GM23338 (cell line): Measurements from ENCODE around the gene TMEM178A. TPM values are rescaled to one million over a fixed set of nuclear protein-coding genes. Genes with fewer than 3 reads are reported as not detected.
"Not testable (repeated sequence)": the region's sequence is repeated elsewhere in the genome, so short reads cannot be mapped to it uniquely, and the experiment has no call there.

Source experiments
- ATAC-seq: fragments of 200-7000 bp; cut with Tn5 transposase; 3 replicates; pipeline ENCODE4 v1.9.1; 2020
- DNase-seq: peaks from one replicate; pipeline ENCODE4 v3.0.0-alpha.2; 2015; ENCODE audit warnings: low spot score
- H2AFZ ChIP-seq: fragments of 200-600 bp; sonication (generic); 2 replicates; pipeline ENCODE4 v1.8.0; 2016; ENCODE audit warnings: antibody characterized with exemption, mild to moderate bottlenecking, moderate library complexity
- H3F3A ChIP-seq: fragments of 200-600 bp; sonication (generic); replicated peaks from 2 replicates; pipeline ENCODE4 v1.8.0; 2017; ENCODE audit warnings: antibody characterized with exemption, mixed run types, low read depth
- H3K27ac ChIP-seq: fragments of 200-600 bp; sonication (generic); 2 replicates; pipeline ENCODE4 v1.6.1; 2016; ENCODE audit warnings: low read depth
- H3K27me3 ChIP-seq: fragments of 200-600 bp; sonication (generic); 2 replicates; pipeline ENCODE4 v1.8.0; 2016; ENCODE audit warnings: mild to moderate bottlenecking, mixed run types, moderate library complexity; ENCODE audit not compliant: insufficient read depth
- H3K36me3 ChIP-seq: fragments of 200-600 bp; sonication (generic); 2 replicates; pipeline ENCODE4 v1.8.0; 2016; ENCODE audit warnings: mild to moderate bottlenecking; ENCODE audit not compliant: insufficient read depth
- H3K4me1 ChIP-seq: fragments of 200-600 bp; sonication (generic); 2 replicates; pipeline ENCODE4 v1.8.0; 2016; ENCODE audit warnings: mild to moderate bottlenecking, moderate library complexity; ENCODE audit not compliant: insufficient read depth
- H3K4me2 ChIP-seq: fragments of 200-600 bp; sonication (generic); 2 replicates; pipeline ENCODE4 v1.7.1; 2017; ENCODE audit warnings: mixed run types
- H3K4me3 ChIP-seq: fragments of 200-600 bp; sonication (generic); 2 replicates; pipeline ENCODE4 v1.6.1; 2016; ENCODE audit warnings: mixed run types
- H3K79me2 ChIP-seq: fragments of 200-600 bp; sonication (generic); replicated peaks from 2 replicates; pipeline ENCODE4 v1.8.0; 2017; ENCODE audit warnings: mild to moderate bottlenecking; ENCODE audit not compliant: insufficient read depth
- H3K9me2 ChIP-seq: fragments of 200-600 bp; sonication (generic); 2 replicates; pipeline ENCODE4 v1.8.0; 2017; ENCODE audit not compliant: insufficient read depth
- H4K20me1 ChIP-seq: fragments of 200-600 bp; sonication (generic); replicated peaks from 2 replicates; pipeline ENCODE4 v1.8.0; 2017; ENCODE audit warnings: mild to moderate bottlenecking; ENCODE audit not compliant: insufficient read depth
- H3K27ac Mint-ChIP-seq: 2 replicates; pipeline ENCODE4 v1.8.0; 2020; ENCODE audit warnings: inconsistent platforms, mild to moderate bottlenecking, moderate library complexity, mixed read lengths
- H3K27me3 Mint-ChIP-seq: 3 replicates; pipeline ENCODE4 v1.8.0; 2022; ENCODE audit warnings: low read depth, mild to moderate bottlenecking, moderate library complexity, mixed read lengths, inconsistent platforms; ENCODE audit not compliant: insufficient read depth, poor library complexity
- H3K36me3 Mint-ChIP-seq: 3 replicates; pipeline ENCODE4 v1.8.0; 2021; ENCODE audit warnings: low read depth, mild to moderate bottlenecking, inconsistent platforms, moderate library complexity, mixed read lengths
- H3K4me1 Mint-ChIP-seq: 3 replicates; pipeline ENCODE4 v1.8.0; 2020; ENCODE audit warnings: mild to moderate bottlenecking, inconsistent platforms, mixed read lengths
- H3K4me3 Mint-ChIP-seq: 3 replicates; pipeline ENCODE4 v1.8.0; 2021; ENCODE audit warnings: moderate library complexity, mild to moderate bottlenecking, inconsistent platforms, mixed read lengths
- H3K9me3 Mint-ChIP-seq: 3 replicates; pipeline ENCODE4 v1.8.0; 2020; ENCODE audit warnings: moderate library complexity, mild to moderate bottlenecking, inconsistent platforms, mixed read lengths
- CTCF ChIP-seq, 2 experiments: fragments of 200-600 bp in 1 of 2; sonication (generic) in 1 of 2; conservative IDR thresholded peaks; 2 replicates each; pipeline versions ENCODE4 v1.5.1 to v1.6.1; 2016 to 2017; ENCODE audit warnings: antibody characterized with exemption in 2 of 2, low read depth in 2 of 2, mild to moderate bottlenecking in 2 of 2, moderate library complexity in 1 of 2
- EZH2 ChIP-seq: fragments of 200-600 bp; sonication (generic); IDR thresholded peaks from one replicate; pipeline ENCODE4 v1.8.0; 2017; ENCODE audit warnings: antibody characterized with exemption, mild to moderate bottlenecking, low read depth; ENCODE audit not compliant: unreplicated experiment
- JUNB ChIP-seq: IDR thresholded peaks from one replicate; pipeline ENCODE4 v1.6.1; 2016; ENCODE audit warnings: antibody characterized with exemption; ENCODE audit not compliant: unreplicated experiment
- POLR2AphosphoS5 ChIP-seq: IDR thresholded peaks from 2 replicates; pipeline ENCODE4 v1.6.1; 2016; ENCODE audit warnings: antibody characterized with exemption, low read depth
- REST ChIP-seq: IDR thresholded peaks from one replicate; pipeline ENCODE4 v1.6.1; 2018; ENCODE audit warnings: antibody characterized with exemption; ENCODE audit not compliant: unreplicated experiment
- ZNF114 ChIP-seq: fragments of 250-450 bp; sonication (Bioruptor Pico); IDR thresholded peaks from 2 replicates; pipeline ENCODE4 v1.5.0; 2020; ENCODE audit warnings: mild to moderate bottlenecking, moderate library complexity
- ZNF462 ChIP-seq: fragments of 250-450 bp; sonication (Bioruptor Pico); IDR thresholded peaks from 2 replicates; pipeline ENCODE4 v1.5.0; 2020; ENCODE audit warnings: mild to moderate bottlenecking, moderate library complexity
- polyA plus RNA-seq: library from polyadenylated mRNA; unstranded; fragments of >200 nt; fragmentation: Nextera tagmentation; extraction: Ambion mirVana; gene quantifications from 2 replicates; pipeline ENCODE4 v1.2.1, GENCODE V29; 2016
- total RNA-seq: library from RNA; depleted of rRNA; stranded (reverse); fragments of >200 nt; shearing (Covaris generic); gene quantifications from 2 replicates; pipeline ENCODE4 v1.2.3, GENCODE V29; 2014

Gene TMEM178A
- total and polyA plus RNA-seq, 2 experiments from 2014 or later: 10.3 to 12.3 TPM

- TF ChIP-seq REST (no peak), EZH2 (no peak), POLR2AphosphoS5 (no peak)
These were observed 15.2 kb upstream of the TMEM178A start (continued) for GRCh38 chr2:39650468-39650867.

GRCh38 chr2:39656215-39656614, 9.5 kb upstream of the TMEM178A start:
- H3K27me3 Mint-ChIP-seq, H3K27ac ChIP-seq, H3K4me3 ChIP-seq, H4K20me1 ChIP-seq, DNase-seq, H3K36me3 ChIP-seq, H3K9me3 Mint-ChIP-seq, H2AFZ ChIP-seq, ATAC-seq, H3K4me1 Mint-ChIP-seq, H3K9me2 ChIP-seq, H3K79me2 ChIP-seq, H3K4me3 Mint-ChIP-seq, H3K27ac Mint-ChIP-seq, H3K36me3 Mint-ChIP-seq, H3K4me1 ChIP-seq, H3F3A ChIP-seq, H3K4me2 ChIP-seq, H3K27me3 ChIP-seq: not testable (repeated sequence)

- H3F3A ChIP-seq: no peaks in the 10 kb centered on the region
- Mint-ChIP-seq H3K4me1 (peaks cover 15% of the 10 kb centered on the region; the same call in 2 of the 3 replicates), H3K9me3 (peaks cover 4% of the 10 kb centered on the region; the same call in 2 of the 3 replicates), H3K27me3 (peaks cover 5% of the 10 kb centered on the region), H3K36me3 (no peaks in the 10 kb centered on the region), H3K4me3 (no peak overlapping the region), H3K27ac (no peak overlapping the region)
- H3K4me3 ChIP-seq: no peak overlapping the region
- H4K20me1 ChIP-seq: no peaks in the 10 kb centered on the region
- no peaks in the 10 kb centered on the region for H3K27me3 ChIP-seq
- H3K4me2 ChIP-seq: no peak overlapping the region
- no peak overlapping the region for H3K27ac ChIP-seq
- no peak for ATAC-seq
- H2AFZ ChIP-seq: no peak overlapping the region
- H3K36me3 ChIP-seq: no peaks in the 10 kb centered on the region
- no peaks in the 10 kb centered on the region for H3K79me2 ChIP-seq
- DNase-seq: no peak
- H3K4me1 ChIP-seq: peaks cover 10% of the 10 kb centered on the region
- no peaks in the 10 kb centered on the region for H3K9me2 ChIP-seq
- no peak for TF ChIP-seq POLR2AphosphoS5
- no peak for TF ChIP-seq CTCF (conservative IDR thresholded peaks at IDR 0.05; ENCODE audit: low read depth in 2 of 2)
- no peak for TF ChIP-seq ZNF462
- TF ChIP-seq ZNF114 (CRISPR knock-in tag): no peak
- no peak for TF ChIP-seq JUNB
These were observed 8.3 kb upstream of the TMEM178A start for GRCh38 chr2:39657287-39657937.
